Measurements from ENCODE around the gene SLC4A7. TPM values are rescaled to one million over a fixed set of nuclear protein-coding genes. Genes with fewer than 3 reads are reported as not detected.

Gene SLC4A7
- polyA plus RNA-seq, 1 of the 3 experiments (the other 2 are of a cell fraction): 3.9 TPM

DNA sequence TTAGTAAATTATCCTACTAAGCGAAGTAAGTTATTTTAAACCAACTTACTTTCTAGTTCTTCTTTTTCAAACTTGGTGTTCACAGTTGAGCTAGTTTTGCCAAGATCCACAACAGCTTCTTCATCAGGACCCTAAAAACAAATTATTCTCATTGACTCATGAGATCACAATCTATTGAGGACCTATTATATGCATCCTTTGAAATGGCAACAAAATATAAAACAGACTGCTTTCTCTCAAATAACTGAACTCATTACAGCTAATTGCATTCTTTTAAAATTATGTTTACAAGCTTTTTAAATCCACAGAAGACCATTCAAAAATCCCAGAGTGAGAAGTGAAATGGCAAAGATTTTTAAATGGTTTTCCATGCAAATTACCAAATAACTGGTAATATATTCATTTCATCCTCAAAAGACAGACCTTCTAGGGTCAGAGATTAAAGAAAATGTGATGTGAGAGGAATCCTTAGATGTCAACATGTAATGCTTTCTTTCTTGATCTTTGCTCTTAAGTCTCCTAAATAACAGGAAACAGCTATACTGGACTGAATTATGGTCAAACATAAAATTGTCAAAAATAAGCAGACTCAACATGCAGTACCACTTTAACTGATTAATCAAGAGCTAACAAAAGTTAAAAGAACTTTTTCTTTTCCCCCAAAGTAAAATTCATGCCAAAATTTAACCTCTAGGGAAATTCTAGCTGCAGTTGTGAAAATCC is 31.7 kb downstream of the SLC4A7 start:
- Histone ChIP-seq H2AFZ (ENCODE audit: low read depth) (no peak overlapping the region), H3K27ac (ENCODE audit: low read depth in 2 of 2, low read length in 1 of 2) (0 out of 4 replicates have a peak overlapping the region, but pooled peaks of 1 of the 2 experiments have one; percentile 4), H3K4me2 (peak overlapping the region; percentile 12; the same call in 1 of the 2 replicates), H3K9ac (no peak overlapping the region), H3K9me2 (no peaks in the 10 kb centered on the region), H3K9me3 (no peaks in the 10 kb centered on the region), H3F3A (replicated peaks; ENCODE audit: insufficient read depth) (peaks cover 9% of the 10 kb centered on the region), H3K36me3 (replicated peaks in 1 of 2; ENCODE audit: control insufficient read depth in 1 of 2, insufficient read depth in 2 of 2, low read length in 1 of 2) (peaks cover 3 to 13% of the 10 kb centered on the region in 2 experiments), H3K79me2 (ENCODE audit: insufficient read depth) (peaks cover 71% of the 10 kb centered on the region), H3K27me3 (ENCODE audit: insufficient read depth) (no peaks in the 10 kb centered on the region), H3K4me3 (ENCODE audit: low read depth in 2 of 2, low read length in 1 of 2) (no peak overlapping the region), H3K4me1 (ENCODE audit: control insufficient read depth in 1 of 2, insufficient read depth in 2 of 2, low read depth in 1 of 2, low read length in 1 of 2) (peaks cover 0 to 8% of the 10 kb centered on the region in 2 experiments; a peak in 2 of 4 replicates), H4K20me1 (ENCODE audit: insufficient read depth) (peaks cover 3% of the 10 kb centered on the region; the same call in 1 of the 2 replicates)
- DNase-seq: no peak
- ChIA-PET CTCF (interaction anchor here (3.2 kb wide), 1 partner anchor 15 kb away, joined by 15 read pairs; no protein-coding TSS in a partner anchor), POLR2A (no interaction called here)
- TF ChIP-seq MXI1 (IDR thresholded peaks at IDR 0.05; ENCODE audit: low read depth, low read length) (no peak), CHD2 (IDR thresholded peaks at IDR 0.05; ENCODE audit: low read length, partially characterized antibody) (no peak), NRF1 (IDR thresholded peaks at IDR 0.05; ENCODE audit: low read depth, low read length) (no peak), RCOR1 (IDR thresholded peaks at IDR 0.05; ENCODE audit: low read length) (no peak), TCF12 (IDR thresholded peaks at IDR 0.05) (no peak), EZH2phosphoT487 (IDR thresholded peaks at IDR 0.05; ENCODE audit: borderline replicate concordance, low read depth) (no peak), PBX3 (IDR thresholded peaks at IDR 0.05) (no peak), FOXJ3 (CRISPR knock-in tag; IDR thresholded peaks at IDR 0.05) (no peak), TEAD4 (IDR thresholded peaks at IDR 0.05; ENCODE audit: borderline replicate concordance, insufficient read depth) (no peak)
- TF ChIP-seq, protein P1, sequence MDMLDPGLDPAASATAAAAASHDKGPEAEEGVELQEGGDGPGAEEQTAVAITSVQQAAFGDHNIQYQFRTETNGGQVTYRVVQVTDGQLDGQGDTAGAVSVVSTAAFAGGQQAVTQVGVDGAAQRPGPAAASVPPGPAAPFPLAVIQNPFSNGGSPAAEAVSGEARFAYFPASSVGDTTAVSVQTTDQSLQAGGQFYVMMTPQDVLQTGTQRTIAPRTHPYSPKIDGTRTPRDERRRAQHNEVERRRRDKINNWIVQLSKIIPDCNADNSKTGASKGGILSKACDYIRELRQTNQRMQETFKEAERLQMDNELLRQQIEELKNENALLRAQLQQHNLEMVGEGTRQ (IDR thresholded peaks at IDR 0.05; ENCODE audit: borderline replicate concordance, low read depth, low read length): no peak
- 96% methylated on average over 1 of the region's 1 CpG for WGBS (ENCODE audit: low lambda C conversion rate)

GRCh38 chr3:27451842-27452241 is 32.3 kb downstream of the SLC4A7 start:
- Histone ChIP-seq H3K27me3 (ENCODE audit: insufficient read depth) (no peaks in the 10 kb centered on the region), H2AFZ (ENCODE audit: low read depth) (no peak overlapping the region), H3K9ac (no peak overlapping the region), H3K4me2 (no peak overlapping the region), H3K79me2 (ENCODE audit: insufficient read depth) (peaks cover 66% of the 10 kb centered on the region), H3K27ac (ENCODE audit: low read depth in 2 of 2, low read length in 1 of 2) (no peak overlapping the region), H4K20me1 (ENCODE audit: insufficient read depth) (peaks cover under 1% of the 10 kb centered on the region; the same call in 1 of the 2 replicates), H3K9me2 (no peaks in the 10 kb centered on the region), H3F3A (replicated peaks; ENCODE audit: insufficient read depth) (peaks cover 9% of the 10 kb centered on the region), H3K4me1 (ENCODE audit: control insufficient read depth in 1 of 2, insufficient read depth in 2 of 2, low read depth in 1 of 2, low read length in 1 of 2) (peaks cover 0 to 8% of the 10 kb centered on the region in 2 experiments; a peak in 2 of 4 replicates), H3K4me3 (ENCODE audit: low read depth in 2 of 2, low read length in 1 of 2) (no peak overlapping the region), H3K9me3 (no peaks in the 10 kb centered on the region), H3K36me3 (replicated peaks in 1 of 2; ENCODE audit: control insufficient read depth in 1 of 2, insufficient read depth in 2 of 2, low read length in 1 of 2) (peaks cover 6 to 18% of the 10 kb centered on the region in 2 experiments)
- ChIA-PET CTCF (interaction anchor here (3.2 kb wide), 1 partner anchor 16 kb away, joined by 15 read pairs; no protein-coding TSS in a partner anchor), POLR2A (no interaction called here)
- DNase-seq: no peak
- no peak for TF ChIP-seq YY1 (IDR thresholded peaks at IDR 0.05; ENCODE audit: low read depth)
- TF ChIP-seq MXI1 (IDR thresholded peaks at IDR 0.05; ENCODE audit: low read depth, low read length): no peak
- TF ChIP-seq RCOR1 (IDR thresholded peaks at IDR 0.05; ENCODE audit: low read length): no peak
- TF ChIP-seq, protein P2, sequence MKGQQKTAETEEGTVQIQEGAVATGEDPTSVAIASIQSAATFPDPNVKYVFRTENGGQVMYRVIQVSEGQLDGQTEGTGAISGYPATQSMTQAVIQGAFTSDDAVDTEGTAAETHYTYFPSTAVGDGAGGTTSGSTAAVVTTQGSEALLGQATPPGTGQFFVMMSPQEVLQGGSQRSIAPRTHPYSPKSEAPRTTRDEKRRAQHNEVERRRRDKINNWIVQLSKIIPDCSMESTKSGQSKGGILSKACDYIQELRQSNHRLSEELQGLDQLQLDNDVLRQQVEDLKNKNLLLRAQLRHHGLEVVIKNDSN (IDR thresholded peaks at IDR 0.05; ENCODE audit: borderline replicate concordance, low read depth): no peak
- no peak for TF ChIP-seq JUND (IDR thresholded peaks at IDR 0.05)
- TF ChIP-seq MAX (IDR thresholded peaks at IDR 0.05; ENCODE audit: low read depth): no peak
- no peak for TF ChIP-seq FOSL2 (IDR thresholded peaks at IDR 0.05; ENCODE audit: borderline replicate concordance, low read depth)
- no peak for TF ChIP-seq CHD2 (IDR thresholded peaks at IDR 0.05; ENCODE audit: low read length, partially characterized antibody)
- TF ChIP-seq GABPA (IDR thresholded peaks at IDR 0.05; ENCODE audit: low read depth): no peak
- no peak for TF ChIP-seq FOXJ3 (CRISPR knock-in tag; IDR thresholded peaks at IDR 0.05)
- TF ChIP-seq GATA2 (CRISPR knock-in tag; IDR thresholded peaks at IDR 0.05): no peak
- TF ChIP-seq REST (IDR thresholded peaks at IDR 0.05; ENCODE audit: low read depth, low read length): no peak
- no peak for TF ChIP-seq NFIC (IDR thresholded peaks at IDR 0.05; ENCODE audit: borderline replicate concordance)
- no peak for TF ChIP-seq NRF1 (IDR thresholded peaks at IDR 0.05; ENCODE audit: low read depth, low read length)
- no peak for TF ChIP-seq TAF1 (IDR thresholded peaks at IDR 0.05; ENCODE audit: borderline replicate concordance, low read depth, low read length)
- no peak for TF ChIP-seq EZH2phosphoT487 (IDR thresholded peaks at IDR 0.05; ENCODE audit: borderline replicate concordance, low read depth)

Data from SK-N-SH (cell line).